ENCODE measurements around the gene ALK.

Gene ALK

DNA sequence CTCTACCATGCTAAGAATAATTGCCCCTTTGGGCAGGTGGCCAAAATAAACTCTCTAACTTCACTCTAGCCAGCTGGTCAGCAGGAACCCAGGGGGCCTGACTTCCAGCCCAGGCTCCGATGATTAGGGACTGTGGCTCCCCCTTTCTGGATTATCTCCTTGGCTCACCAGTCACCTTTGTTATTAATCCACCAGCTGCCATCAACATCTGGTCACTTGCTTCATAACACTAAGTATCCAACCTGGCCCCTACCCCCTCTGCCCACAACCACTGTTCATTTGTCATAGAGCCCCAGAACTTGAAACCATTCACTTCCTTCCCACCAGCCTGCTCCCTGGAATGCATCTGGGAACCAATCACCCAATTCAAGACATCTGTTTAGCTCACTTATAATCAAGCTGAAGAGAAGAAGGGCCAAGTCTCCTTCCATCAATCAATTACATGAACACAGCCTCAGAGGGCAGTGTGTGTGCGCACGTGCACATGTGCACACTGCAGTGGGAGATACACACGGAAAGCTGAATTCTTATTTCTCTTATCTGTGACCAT is 215.1 kb downstream of the ALK start:
- no peaks in the 10 kb centered on the region for H3K36me3 ChIP-seq
- TF ChIP-seq, protein P1, sequence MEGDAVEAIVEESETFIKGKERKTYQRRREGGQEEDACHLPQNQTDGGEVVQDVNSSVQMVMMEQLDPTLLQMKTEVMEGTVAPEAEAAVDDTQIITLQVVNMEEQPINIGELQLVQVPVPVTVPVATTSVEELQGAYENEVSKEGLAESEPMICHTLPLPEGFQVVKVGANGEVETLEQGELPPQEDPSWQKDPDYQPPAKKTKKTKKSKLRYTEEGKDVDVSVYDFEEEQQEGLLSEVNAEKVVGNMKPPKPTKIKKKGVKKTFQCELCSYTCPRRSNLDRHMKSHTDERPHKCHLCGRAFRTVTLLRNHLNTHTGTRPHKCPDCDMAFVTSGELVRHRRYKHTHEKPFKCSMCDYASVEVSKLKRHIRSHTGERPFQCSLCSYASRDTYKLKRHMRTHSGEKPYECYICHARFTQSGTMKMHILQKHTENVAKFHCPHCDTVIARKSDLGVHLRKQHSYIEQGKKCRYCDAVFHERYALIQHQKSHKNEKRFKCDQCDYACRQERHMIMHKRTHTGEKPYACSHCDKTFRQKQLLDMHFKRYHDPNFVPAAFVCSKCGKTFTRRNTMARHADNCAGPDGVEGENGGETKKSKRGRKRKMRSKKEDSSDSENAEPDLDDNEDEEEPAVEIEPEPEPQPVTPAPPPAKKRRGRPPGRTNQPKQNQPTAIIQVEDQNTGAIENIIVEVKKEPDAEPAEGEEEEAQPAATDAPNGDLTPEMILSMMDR (IDR thresholded peaks at IDR 0.05), result no peak
- intact Hi-C loops (cut with DNase I; ENCODE audit: low total_unique reads), result no loop called here
- no peaks in the 10 kb centered on the region for H3K27me3 ChIP-seq
- no peak overlapping the region for H3K27ac ChIP-seq
- H3K4me1 ChIP-seq, result no peaks in the 10 kb centered on the region
- DNase-seq, result no peak
- no peaks in the 10 kb centered on the region for H3K9me3 ChIP-seq
- H3K4me3 ChIP-seq, result no peak overlapping the region

DNA sequence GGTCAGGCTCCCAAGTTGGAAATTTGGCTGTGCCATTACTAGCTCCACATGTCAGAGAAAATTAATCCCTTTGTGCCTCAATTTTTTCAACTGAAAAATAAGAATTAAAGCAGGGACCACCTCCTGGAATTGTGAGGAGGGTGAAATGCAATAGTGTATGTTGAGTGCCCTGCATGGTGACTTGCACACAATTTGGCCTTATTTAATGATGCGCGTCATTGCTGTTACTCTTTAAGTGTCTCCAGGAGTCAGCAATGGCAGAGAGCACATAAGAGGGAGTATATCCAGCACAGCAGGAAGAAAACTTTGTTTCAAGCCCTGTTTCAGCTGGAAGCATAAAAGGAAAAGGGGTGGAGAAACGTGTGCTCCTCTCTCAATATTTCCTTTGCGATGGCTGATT is 215.8 kb downstream of the ALK start:
- H3K27ac ChIP-seq, result no peak overlapping the region
- TF ChIP-seq, protein P1 (IDR thresholded peaks at IDR 0.05), result no peak
- H3K27me3 ChIP-seq, result no peaks in the 10 kb centered on the region
- H3K4me1 ChIP-seq, result no peaks in the 10 kb centered on the region
- H3K4me3 ChIP-seq, result no peak overlapping the region
- H3K9me3 ChIP-seq, result no peaks in the 10 kb centered on the region
- H3K36me3 ChIP-seq, result no peaks in the 10 kb centered on the region
- DNase-seq, result no peak
- intact Hi-C loops (cut with DNase I; ENCODE audit: low total_unique reads), result no loop called here

DNA sequence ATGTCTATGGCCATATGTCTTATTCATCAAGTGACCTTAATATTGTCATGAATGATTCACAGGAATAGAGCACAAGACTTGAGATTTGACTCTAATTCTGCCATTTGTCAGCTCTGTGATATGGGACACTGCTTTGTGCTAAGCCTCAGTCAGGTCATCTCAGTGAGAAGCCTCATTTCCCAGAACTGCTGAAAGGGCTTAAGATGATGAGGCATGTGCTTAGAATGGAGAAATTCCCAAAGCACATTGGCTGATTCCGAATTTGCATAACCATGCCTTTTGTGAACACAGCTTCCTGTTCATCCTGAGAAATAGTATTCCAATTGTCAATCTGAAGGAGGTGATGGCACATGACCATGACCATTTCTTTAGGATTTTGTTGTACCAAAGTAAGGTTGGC is 218.1 kb downstream of the ALK start:
- H3K36me3 ChIP-seq, result no peaks in the 10 kb centered on the region
- no peak for DNase-seq

DNA sequence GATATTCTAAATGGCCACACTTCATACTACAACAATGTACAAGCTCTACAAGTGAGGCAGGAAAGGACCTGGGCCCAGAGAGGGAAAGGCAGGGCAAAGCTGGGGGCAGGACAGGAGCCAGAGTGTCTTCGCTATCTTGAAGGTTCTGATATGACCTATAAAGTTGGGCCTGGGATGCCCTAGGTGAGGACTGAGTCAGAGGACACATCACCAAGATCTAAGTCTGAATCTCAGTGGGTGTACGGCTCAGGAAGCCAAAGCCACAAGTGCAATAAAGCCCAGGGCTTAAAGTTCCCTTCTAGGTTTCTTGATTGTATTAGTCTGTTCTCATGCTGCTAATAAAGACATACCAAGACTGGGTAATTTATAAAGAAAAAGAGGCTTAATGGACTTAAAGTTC is 219.1 kb downstream of the ALK start:
- Histone ChIP-seq H3K4me3 (no peak overlapping the region), H3K4me1 (no peaks in the 10 kb centered on the region), H3K9me3 (no peaks in the 10 kb centered on the region), H3K27ac (no peak overlapping the region), H3K36me3 (no peaks in the 10 kb centered on the region), H3K27me3 (no peaks in the 10 kb centered on the region)
- no peak for DNase-seq
- intact Hi-C loops (cut with DNase I; ENCODE audit: low total_unique reads), result no loop called here
- TF ChIP-seq, protein P1 (IDR thresholded peaks at IDR 0.05), result no peak

More for the DNA sequence above, 218.1 kb downstream of the ALK start:
- Histone ChIP-seq H3K27ac (no peak overlapping the region), H3K4me3 (no peak overlapping the region), H3K9me3 (no peaks in the 10 kb centered on the region), H3K4me1 (no peaks in the 10 kb centered on the region), H3K27me3 (no peaks in the 10 kb centered on the region)
- intact Hi-C loops (cut with DNase I; ENCODE audit: low total_unique reads), result no loop called here
- TF ChIP-seq, protein P1 (IDR thresholded peaks at IDR 0.05), result no peak

DNA sequence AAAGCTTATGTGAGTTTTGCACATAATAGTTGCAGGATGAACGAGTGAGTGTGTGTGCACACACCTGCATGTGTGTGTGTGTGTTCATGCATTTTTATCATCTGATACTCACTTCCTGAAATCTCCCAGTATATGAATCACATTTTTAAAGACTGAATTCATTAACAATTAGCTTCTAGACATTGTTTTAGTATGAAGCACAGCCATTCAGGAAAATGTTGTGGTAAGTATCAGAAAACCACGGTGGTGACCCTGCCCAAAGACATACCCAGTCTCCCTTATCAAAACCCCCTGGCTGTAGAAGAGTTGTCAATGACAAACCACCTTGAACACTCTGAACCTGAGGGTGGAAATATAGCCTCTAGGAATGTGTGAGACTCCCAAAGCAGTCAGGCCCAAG is 220.8 kb downstream of the ALK start:
- Histone ChIP-seq H3K9me3 (no peaks in the 10 kb centered on the region), H3K27me3 (no peaks in the 10 kb centered on the region), H3K27ac (no peak overlapping the region), H3K4me3 (no peak overlapping the region), H3K4me1 (no peaks in the 10 kb centered on the region), H3K36me3 (no peaks in the 10 kb centered on the region)
- no peak for DNase-seq
- TF ChIP-seq, protein P1 (IDR thresholded peaks at IDR 0.05), result no peak
- intact Hi-C loops (cut with DNase I; ENCODE audit: low total_unique reads), result no loop called here

DNA sequence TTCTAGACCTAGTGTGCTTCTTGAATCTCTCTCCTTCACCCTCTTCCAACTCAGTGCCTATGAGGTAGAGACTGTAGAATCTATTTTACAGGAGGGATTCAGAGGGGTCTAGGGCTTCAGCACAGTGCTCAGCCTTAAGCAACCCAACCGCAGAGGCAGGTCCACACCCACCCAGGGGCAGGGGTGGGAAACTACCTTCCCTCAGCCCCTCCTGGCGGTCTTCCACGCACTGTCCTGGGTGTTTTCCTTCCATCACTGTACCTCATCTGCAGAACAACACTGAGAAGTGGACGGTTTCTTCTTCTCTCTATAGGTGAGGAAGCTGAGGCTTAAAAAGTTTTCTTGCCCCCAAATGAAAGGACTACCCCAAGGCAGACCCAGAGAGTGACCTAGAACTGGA is 222.3 kb downstream of the ALK start:
- H3K4me1 ChIP-seq, result no peaks in the 10 kb centered on the region
- no peak overlapping the region for H3K27ac ChIP-seq
- H3K36me3 ChIP-seq, result no peaks in the 10 kb centered on the region
- no peaks in the 10 kb centered on the region for H3K27me3 ChIP-seq
- TF ChIP-seq, protein P1 (IDR thresholded peaks at IDR 0.05), result no peak
- no peak for DNase-seq
- H3K9me3 ChIP-seq, result no peaks in the 10 kb centered on the region
- intact Hi-C loops (cut with DNase I; ENCODE audit: low total_unique reads), result no loop called here
- no peak overlapping the region for H3K4me3 ChIP-seq

All from tibial artery (tissue), 4 donors.